Measurements from ENCODE around the gene EXOC6B. TPM values are rescaled to one million over a fixed set of nuclear protein-coding genes. Genes with fewer than 3 reads are reported as not detected.
A peak's percentile ranks its signal among the peaks of the same experiment; 100 is the strongest.
"Not testable (repeated sequence)": the region's sequence is repeated elsewhere in the genome, so short reads cannot be mapped to it uniquely, and the experiment has no call there.

EXOC6B gene
- total RNA-seq, 1 donor from 2014 or later: 46.1 TPM

DNA sequence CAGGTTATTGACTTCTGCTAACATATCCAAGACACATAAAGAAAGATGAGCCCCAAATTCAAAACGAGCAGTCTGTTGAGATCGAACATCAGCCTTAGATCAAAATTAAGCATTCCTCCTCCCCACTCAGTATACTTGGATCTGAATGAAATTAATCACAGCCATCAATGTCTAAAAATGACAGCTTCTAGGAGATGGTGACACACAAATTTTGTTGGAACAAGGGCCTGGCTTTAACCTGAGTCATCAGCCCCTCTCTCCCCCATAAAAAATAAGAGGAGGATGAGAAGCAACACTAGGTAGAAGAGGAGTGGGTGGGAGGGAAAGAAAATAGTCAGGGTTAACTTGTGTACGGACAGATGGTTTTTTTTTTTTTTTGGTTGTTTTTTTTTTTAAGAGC, 223.1 kb downstream of the EXOC6B start:
- no peak overlapping the region for H3K27ac Mint-ChIP-seq
- H3K36me3 Mint-ChIP-seq: no peaks in the 10 kb centered on the region
- TF ChIP-seq, protein P1, sequence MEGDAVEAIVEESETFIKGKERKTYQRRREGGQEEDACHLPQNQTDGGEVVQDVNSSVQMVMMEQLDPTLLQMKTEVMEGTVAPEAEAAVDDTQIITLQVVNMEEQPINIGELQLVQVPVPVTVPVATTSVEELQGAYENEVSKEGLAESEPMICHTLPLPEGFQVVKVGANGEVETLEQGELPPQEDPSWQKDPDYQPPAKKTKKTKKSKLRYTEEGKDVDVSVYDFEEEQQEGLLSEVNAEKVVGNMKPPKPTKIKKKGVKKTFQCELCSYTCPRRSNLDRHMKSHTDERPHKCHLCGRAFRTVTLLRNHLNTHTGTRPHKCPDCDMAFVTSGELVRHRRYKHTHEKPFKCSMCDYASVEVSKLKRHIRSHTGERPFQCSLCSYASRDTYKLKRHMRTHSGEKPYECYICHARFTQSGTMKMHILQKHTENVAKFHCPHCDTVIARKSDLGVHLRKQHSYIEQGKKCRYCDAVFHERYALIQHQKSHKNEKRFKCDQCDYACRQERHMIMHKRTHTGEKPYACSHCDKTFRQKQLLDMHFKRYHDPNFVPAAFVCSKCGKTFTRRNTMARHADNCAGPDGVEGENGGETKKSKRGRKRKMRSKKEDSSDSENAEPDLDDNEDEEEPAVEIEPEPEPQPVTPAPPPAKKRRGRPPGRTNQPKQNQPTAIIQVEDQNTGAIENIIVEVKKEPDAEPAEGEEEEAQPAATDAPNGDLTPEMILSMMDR (conservative IDR thresholded peaks at IDR 0.05): no peak
- no peak overlapping the region for H3K4me3 Mint-ChIP-seq
- DNase-seq (ENCODE audit: extremely low spot score, unreplicated experiment): no peak
- no peaks in the 10 kb centered on the region for H3K27me3 Mint-ChIP-seq
- H3K9me3 Mint-ChIP-seq: no peaks in the 10 kb centered on the region
- H3K4me1 Mint-ChIP-seq (ENCODE audit: unreplicated experiment): peaks cover 12% of the 10 kb centered on the region

DNA sequence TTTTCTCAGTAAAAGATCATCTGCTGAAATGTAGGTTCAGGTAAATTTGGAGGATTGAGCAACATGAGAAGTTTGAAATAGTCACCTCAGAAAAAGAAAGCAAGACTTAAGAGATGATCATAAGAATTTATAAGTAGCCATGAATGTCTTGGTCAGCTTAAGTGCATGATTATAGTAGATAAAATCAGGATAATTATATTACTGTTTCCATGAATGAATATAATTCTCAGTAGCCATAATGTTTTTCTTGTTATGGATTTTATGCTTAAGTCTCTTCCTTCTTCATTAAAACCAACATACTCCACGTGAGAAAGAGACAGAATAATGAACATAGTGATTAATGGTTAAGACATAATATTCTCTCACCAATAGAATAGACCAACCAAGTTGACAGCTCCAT, 223.7 kb downstream of the EXOC6B start:
- Mint-ChIP-seq H3K27ac (no peak overlapping the region), H3K36me3 (no peaks in the 10 kb centered on the region)

DNA sequence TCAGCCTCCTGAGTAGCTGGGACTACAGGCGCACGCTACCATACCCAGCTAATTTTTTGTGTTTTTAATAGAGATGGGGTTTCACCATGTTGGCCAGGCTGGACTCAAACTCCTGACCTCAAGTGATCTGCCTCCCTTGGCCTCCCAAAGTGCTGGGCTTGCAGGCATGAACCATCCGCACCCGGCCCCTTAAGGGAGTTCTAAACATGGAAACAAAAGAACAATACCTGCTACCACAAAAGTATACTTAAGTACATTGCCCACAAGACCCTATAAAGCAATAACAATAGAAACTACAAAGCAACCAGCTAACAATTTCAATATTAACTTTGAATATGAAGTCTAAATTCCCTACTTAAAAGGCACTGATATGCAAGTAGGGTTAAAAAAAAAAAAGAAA, 242.0 kb downstream of the EXOC6B start:
- not testable (repeated sequence) for H3K27ac Mint-ChIP-seq; H3K4me1 Mint-ChIP-seq (ENCODE audit: unreplicated experiment); DNase-seq (ENCODE audit: extremely low spot score, unreplicated experiment); H3K4me3 Mint-ChIP-seq; H3K27me3 Mint-ChIP-seq
- H3K9me3 Mint-ChIP-seq: peaks cover 10% of the 10 kb centered on the region
- H3K36me3 Mint-ChIP-seq: peaks cover 23% of the 10 kb centered on the region

More for the DNA sequence above, 223.7 kb downstream of the EXOC6B start:
- H3K4me3 Mint-ChIP-seq: no peak overlapping the region
- H3K9me3 Mint-ChIP-seq: no peaks in the 10 kb centered on the region
- DNase-seq (ENCODE audit: extremely low spot score, unreplicated experiment): no peak
- TF ChIP-seq, protein P1 (conservative IDR thresholded peaks at IDR 0.05): no peak
- no peaks in the 10 kb centered on the region for H3K27me3 Mint-ChIP-seq
- H3K4me1 Mint-ChIP-seq (ENCODE audit: unreplicated experiment): peaks cover 12% of the 10 kb centered on the region

DNA sequence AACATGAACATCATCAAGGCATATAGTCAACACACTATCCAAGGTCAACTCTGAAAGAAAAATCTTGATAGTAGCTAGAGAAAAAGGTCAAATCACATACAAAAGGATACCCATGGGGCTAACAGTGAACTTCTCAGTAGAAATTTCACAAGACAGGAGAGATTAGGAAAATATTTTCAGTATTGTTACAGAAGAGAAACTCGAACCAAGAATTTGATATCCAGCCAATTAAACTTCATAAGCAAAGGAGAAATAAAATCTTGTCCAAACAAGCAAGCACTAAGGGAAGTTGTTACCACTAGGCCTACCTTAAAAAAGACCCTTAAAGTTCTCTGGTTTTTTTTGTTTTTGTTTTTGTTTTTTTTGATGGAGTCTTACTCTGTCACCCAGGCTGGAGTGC, 242.5 kb downstream of the EXOC6B start:
- H3K9me3 Mint-ChIP-seq: peaks cover 10% of the 10 kb centered on the region
- H3K27ac Mint-ChIP-seq: no peak overlapping the region
- no peak overlapping the region for H3K4me3 Mint-ChIP-seq
- no peaks in the 10 kb centered on the region for H3K27me3 Mint-ChIP-seq
- TF ChIP-seq, protein P1 (conservative IDR thresholded peaks at IDR 0.05): no peak
- peaks cover 23% of the 10 kb centered on the region for H3K36me3 Mint-ChIP-seq
- peaks cover 4% of the 10 kb centered on the region for H3K4me1 Mint-ChIP-seq (ENCODE audit: unreplicated experiment)
- DNase-seq (ENCODE audit: extremely low spot score, unreplicated experiment): no peak

DNA sequence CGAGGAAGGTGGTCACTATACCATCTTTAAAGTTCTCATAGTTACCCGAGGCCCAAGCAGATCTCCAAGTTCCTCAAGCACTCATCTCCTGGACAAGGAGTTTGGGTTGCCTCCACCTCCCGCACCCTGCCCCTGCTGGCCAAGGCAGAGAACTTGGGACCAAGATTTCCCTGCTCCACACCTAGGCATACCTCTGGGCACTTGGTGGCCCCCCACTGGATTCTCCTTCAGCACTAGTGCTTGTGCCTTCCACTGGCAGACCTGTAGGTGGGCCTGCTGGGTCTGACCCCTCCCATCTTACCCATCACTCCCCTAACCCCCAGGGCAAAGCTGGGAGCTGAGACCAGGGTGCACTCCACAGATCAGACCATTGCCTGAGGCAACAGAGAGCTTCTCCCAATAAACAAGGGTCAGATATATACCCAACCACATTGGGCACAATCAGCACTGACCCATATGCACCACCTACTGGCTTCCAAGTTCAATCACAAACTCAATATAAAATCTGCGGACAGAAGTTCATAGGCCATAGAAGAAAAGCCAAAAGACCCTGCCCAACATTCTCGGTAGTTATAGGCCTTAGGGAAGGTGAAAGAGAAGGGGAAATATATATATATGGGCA, 244.2 kb downstream of the EXOC6B start:
- TF ChIP-seq, protein P1 (conservative IDR thresholded peaks at IDR 0.05): no peak
- H3K9me3 Mint-ChIP-seq: peaks cover 10% of the 10 kb centered on the region
- H3K4me1 Mint-ChIP-seq (ENCODE audit: unreplicated experiment): peaks cover 9% of the 10 kb centered on the region
- H3K27me3 Mint-ChIP-seq: no peaks in the 10 kb centered on the region
- no peak overlapping the region for H3K4me3 Mint-ChIP-seq
- H3K36me3 Mint-ChIP-seq: peaks cover 19% of the 10 kb centered on the region
- no peak for DNase-seq (ENCODE audit: extremely low spot score, unreplicated experiment)
- no peak overlapping the region for H3K27ac Mint-ChIP-seq

DNA sequence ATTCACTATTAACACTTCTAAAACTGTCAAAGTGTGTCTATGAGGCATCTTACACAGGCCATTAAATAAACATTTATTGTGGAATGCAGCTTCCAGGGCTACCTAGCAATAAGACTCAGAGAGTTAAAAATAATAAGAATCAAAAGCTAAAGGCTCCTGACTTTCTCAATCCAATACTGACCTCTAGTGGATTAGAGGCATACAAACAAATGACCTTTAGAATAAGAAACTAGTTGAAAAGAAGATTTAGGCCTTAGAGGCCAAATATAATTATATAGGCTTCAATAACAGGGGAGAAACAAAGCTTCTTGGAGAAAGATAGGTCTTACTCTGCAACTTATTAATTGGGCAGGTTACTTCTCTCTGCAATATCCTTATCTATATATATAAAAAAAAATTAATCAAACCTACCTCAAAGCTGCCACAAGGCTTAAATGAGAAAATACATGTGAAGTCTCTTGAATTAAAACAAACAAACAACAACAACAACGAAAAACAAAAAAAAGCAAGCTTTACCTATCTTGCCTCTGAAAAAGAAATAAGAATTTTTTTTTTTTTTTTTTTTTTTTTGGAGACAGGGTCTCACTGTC, 246.1 kb downstream of the EXOC6B start:
- TF ChIP-seq, protein P1 (conservative IDR thresholded peaks at IDR 0.05): peak; percentile 88
- H3K4me1 Mint-ChIP-seq (ENCODE audit: unreplicated experiment): peaks cover 9% of the 10 kb centered on the region
- no peak for DNase-seq (ENCODE audit: extremely low spot score, unreplicated experiment)

More for the DNA sequence above, 246.1 kb downstream of the EXOC6B start:
- Mint-ChIP-seq H3K27me3 (no peaks in the 10 kb centered on the region), H3K36me3 (peaks cover 11% of the 10 kb centered on the region), H3K9me3 (peaks cover 6% of the 10 kb centered on the region), H3K27ac (peak overlapping the region; percentile 2), H3K4me3 (no peak overlapping the region)
